HUES6 (cell line): Measurements from ENCODE around the gene RIT1.

ENCODE experiments used
- H3K27ac ChIP-seq: 2 replicates; pipeline ENCODE4 v1.7.0; 2013; ENCODE audit warnings: low read depth, mild to moderate bottlenecking, low read length, inconsistent platforms
- H3K27me3 ChIP-seq: 2 replicates; pipeline ENCODE4 v1.6.1; 2013; ENCODE audit warnings: low read length; ENCODE audit not compliant: control insufficient read depth, insufficient read depth
- H3K36me3 ChIP-seq: 2 replicates; pipeline ENCODE4 v1.6.1; 2013; ENCODE audit warnings: low read length; ENCODE audit not compliant: control insufficient read depth, insufficient read depth
- H3K4me1 ChIP-seq: 2 replicates; pipeline ENCODE4 v1.6.1; 2013; ENCODE audit warnings: low read length; ENCODE audit not compliant: control insufficient read depth, insufficient read depth
- H3K4me3 ChIP-seq: 2 replicates; pipeline ENCODE4 v1.5.1; 2013; ENCODE audit warnings: low read depth, low read length
- H3K9ac ChIP-seq: one replicate; pipeline ENCODE4 v1.6.1; 2013; ENCODE audit warnings: mild to moderate bottlenecking, low read length
- H3K9me3 ChIP-seq: 2 replicates; pipeline ENCODE4 v1.6.1; 2013; ENCODE audit warnings: low read depth, low read length; ENCODE audit not compliant: control insufficient read depth, insufficient read depth

Gene RIT1

GRCh38 chr1:155944444-155944799 lies 33.3 kb upstream of the RIT1 start:
- Histone ChIP-seq H3K4me1 (peaks cover 28% of the 10 kb centered on the region), H3K4me3 (no peak overlapping the region), H3K27me3 (no peaks in the 10 kb centered on the region), H3K27ac (no peak overlapping the region), H3K9ac (no peak overlapping the region), H3K9me3 (no peaks in the 10 kb centered on the region), H3K36me3 (peaks cover 31% of the 10 kb centered on the region)

GRCh38 chr1:155942578-155943141 lies 31.5 kb upstream of the RIT1 start:
- no peaks in the 10 kb centered on the region for H3K9me3 ChIP-seq
- peaks cover 28% of the 10 kb centered on the region for H3K4me1 ChIP-seq
- H3K27ac ChIP-seq = no peak overlapping the region
- H3K9ac ChIP-seq = no peak overlapping the region
- peaks cover 16% of the 10 kb centered on the region for H3K36me3 ChIP-seq
- no peaks in the 10 kb centered on the region for H3K27me3 ChIP-seq
- H3K4me3 ChIP-seq = no peak overlapping the region

- H3K4me3 ChIP-seq = no peak overlapping the region
- no peaks in the 10 kb centered on the region for H3K9me3 ChIP-seq
- H3K27ac ChIP-seq = no peak overlapping the region
- H3K9ac ChIP-seq = no peak overlapping the region
- peaks cover 28% of the 10 kb centered on the region for H3K4me1 ChIP-seq
- no peaks in the 10 kb centered on the region for H3K27me3 ChIP-seq
- H3K36me3 ChIP-seq = peaks cover 10% of the 10 kb centered on the region
Measured at GRCh38 chr1:155941845-155942531, 30.8 kb upstream of the RIT1 start.

- H3K36me3 ChIP-seq = peaks cover 2% of the 10 kb centered on the region
- no peak within 1 kb of the TSS for H3K9ac ChIP-seq
- H3K9me3 ChIP-seq = no peaks in the 10 kb centered on the region
- no peaks in the 10 kb centered on the region for H3K27me3 ChIP-seq
- no peak within 1 kb of the TSS for H3K4me3 ChIP-seq
- H3K4me1 ChIP-seq = peaks cover 25% of the 10 kb centered on the region
- no peak within 1 kb of the TSS for H3K27ac ChIP-seq
Measured at GRCh38 chr1:155940993-155941844, 30.1 kb upstream of the RIT1 start, which contains the start of gene RXFP4. TSS of gene RXFP4 (plus strand) at chr1:155941638. CDS start at chr1:155941710, 72 bp downstream.

- no peaks in the 10 kb centered on the region for H3K36me3 ChIP-seq
- H3K9ac ChIP-seq = no peak overlapping the region
- H3K27me3 ChIP-seq = no peaks in the 10 kb centered on the region
- H3K9me3 ChIP-seq = no peaks in the 10 kb centered on the region
- no peak overlapping the region for H3K4me3 ChIP-seq
- H3K4me1 ChIP-seq = peaks cover 21% of the 10 kb centered on the region
- no peak overlapping the region for H3K27ac ChIP-seq
Measured at GRCh38 chr1:155940482-155940992, 29.4 kb upstream of the RIT1 start.

GRCh38 chr1:155938220-155938627 lies 27.1 kb upstream of the RIT1 start:
- Histone ChIP-seq H3K9me3 (no peaks in the 10 kb centered on the region), H3K27me3 (no peaks in the 10 kb centered on the region), H3K9ac (no peak overlapping the region), H3K36me3 (peaks cover 6% of the 10 kb centered on the region), H3K27ac (no peak overlapping the region), H3K4me1 (peaks cover 12% of the 10 kb centered on the region), H3K4me3 (no peak overlapping the region)

GRCh38 chr1:155934936-155935590 lies 23.9 kb upstream of the RIT1 start:
- Histone ChIP-seq H3K9me3 (no peaks in the 10 kb centered on the region), H3K27ac (peak overlapping the region; percentile 93), H3K36me3 (peaks cover 38% of the 10 kb centered on the region), H3K27me3 (no peaks in the 10 kb centered on the region), H3K9ac (peak overlapping the region; percentile 96), H3K4me1 (peaks cover 17% of the 10 kb centered on the region), H3K4me3 (peak overlapping the region; percentile 93)

GRCh38 chr1:155934097-155934935 lies 23.2 kb upstream of the RIT1 start, which contains the start of gene KHDC4:
TSS of gene KHDC4 (minus strand) at chr1:155934413. CDS start at chr1:155934373, 40 bp downstream.
- Histone ChIP-seq H3K9ac (peak within 1 kb of the TSS; percentile 96), H3K4me1 (peaks cover 17% of the 10 kb centered on the region), H3K9me3 (no peaks in the 10 kb centered on the region), H3K27ac (peak within 1 kb of the TSS; percentile 93), H3K27me3 (no peaks in the 10 kb centered on the region), H3K36me3 (peaks cover 45% of the 10 kb centered on the region), H3K4me3 (peak within 1 kb of the TSS; percentile 93)

- Histone ChIP-seq H3K27me3 (no peaks in the 10 kb centered on the region), H3K4me3 (peak overlapping the region; percentile 93), H3K27ac (peak overlapping the region; percentile 89), H3K9me3 (no peaks in the 10 kb centered on the region), H3K9ac (peak overlapping the region; percentile 96), H3K36me3 (peaks cover 52% of the 10 kb centered on the region), H3K4me1 (peaks cover 17% of the 10 kb centered on the region)
Measured at GRCh38 chr1:155933591-155934096, 22.5 kb upstream of the RIT1 start.

- Histone ChIP-seq H3K9me3 (no peaks in the 10 kb centered on the region), H3K27ac (no peak overlapping the region), H3K36me3 (peaks cover 64% of the 10 kb centered on the region), H3K9ac (no peak overlapping the region), H3K27me3 (no peaks in the 10 kb centered on the region), H3K4me1 (peaks cover 17% of the 10 kb centered on the region), H3K4me3 (peak overlapping the region; percentile 33; the same call in 1 of the 2 replicates)
Measured at GRCh38 chr1:155932487-155932886, 21.3 kb upstream of the RIT1 start.
